H9 (cell line): ENCODE data around the gene FXYD1. TPM values are rescaled to one million over a fixed set of nuclear protein-coding genes. Genes with fewer than 3 reads are reported as not detected.

ENCODE experiments used
- DNase-seq: peaks from one replicate; pipeline ENCODE4 v3.0.0-alpha.2; 2017
- H2AFZ ChIP-seq: one replicate; pipeline ENCODE4 v1.6.1; 2013; ENCODE audit warnings: mild to moderate bottlenecking, low read length, control low read depth, moderate library complexity
- H2AK5ac ChIP-seq: 2 replicates; pipeline ENCODE4 v1.6.1; 2013; ENCODE audit warnings: low read length, control low read depth, mixed read lengths; ENCODE audit not compliant: insufficient read length
- H2BK120ac ChIP-seq: one replicate; pipeline ENCODE4 v1.6.1; 2013; ENCODE audit warnings: low read depth, mild to moderate bottlenecking, low read length, control low read depth, inconsistent platforms; ENCODE audit not compliant: poor library complexity, severe bottlenecking
- H2BK12ac ChIP-seq: 2 replicates; pipeline ENCODE4 v1.6.1; 2013; ENCODE audit warnings: low read length, control low read depth, mixed read lengths, low read depth; ENCODE audit not compliant: insufficient read length
- H2BK15ac ChIP-seq: 2 replicates; pipeline ENCODE4 v1.6.1; 2013; ENCODE audit warnings: low read depth, low read length, control low read depth
- H2BK20ac ChIP-seq: one replicate; pipeline ENCODE4 v1.6.1; 2013; ENCODE audit warnings: low read depth, mild to moderate bottlenecking, low read length, control low read depth, inconsistent platforms; ENCODE audit not compliant: poor library complexity, severe bottlenecking
- H2BK5ac ChIP-seq: 2 replicates; pipeline ENCODE4 v1.6.1; 2013; ENCODE audit warnings: low read length, control low read depth, mixed read lengths; ENCODE audit not compliant: insufficient read length
- H3K14ac ChIP-seq: 2 replicates; pipeline ENCODE4 v1.6.1; 2013; ENCODE audit warnings: low read length, control low read depth; ENCODE audit not compliant: insufficient read depth
- H3K18ac ChIP-seq: 2 replicates; pipeline ENCODE4 v1.6.1; 2013; ENCODE audit warnings: low read depth, mild to moderate bottlenecking, mixed read lengths, low read length, control low read depth; ENCODE audit not compliant: insufficient read length
- H3K23ac ChIP-seq: 2 replicates; pipeline ENCODE4 v1.6.1; 2013; ENCODE audit warnings: low read length, control low read depth, mixed read lengths, low read depth; ENCODE audit not compliant: insufficient read length
- H3K23me2 ChIP-seq: 2 replicates; pipeline ENCODE4 v1.6.1; 2013; ENCODE audit warnings: low read depth, mild to moderate bottlenecking, mixed read lengths, low read length, control low read depth; ENCODE audit not compliant: insufficient read length, poor library complexity, severe bottlenecking
- H3K27ac ChIP-seq: 2 replicates; pipeline ENCODE4 v1.5.1; 2013; ENCODE audit warnings: low read length, control low read depth, mixed read lengths, low read depth; ENCODE audit not compliant: insufficient read length
- H3K27me3 ChIP-seq: 2 replicates; pipeline ENCODE4 v1.6.1; 2013; ENCODE audit warnings: low read length, control low read depth, inconsistent platforms; ENCODE audit not compliant: insufficient read depth
- H3K4ac ChIP-seq: 2 replicates; pipeline ENCODE4 v1.6.1; 2013; ENCODE audit warnings: low read depth, mild to moderate bottlenecking, control low read depth, inconsistent platforms, low read length, moderate library complexity
- H3K4me1 ChIP-seq: 2 replicates; pipeline ENCODE4 v1.6.1; 2013; ENCODE audit warnings: low read length, control low read depth, inconsistent platforms; ENCODE audit not compliant: insufficient read depth
- H3K4me2 ChIP-seq: 2 replicates; pipeline ENCODE4 v1.6.1; 2013; ENCODE audit warnings: low read length, control low read depth, mixed read lengths; ENCODE audit not compliant: insufficient read length, insufficient read depth
- H3K56ac ChIP-seq: 2 replicates; pipeline ENCODE4 v1.6.1; 2013; ENCODE audit warnings: low read depth, mild to moderate bottlenecking, mixed read lengths, low read length, control low read depth; ENCODE audit not compliant: insufficient read length
- H3K79me1 ChIP-seq: 2 replicates; pipeline ENCODE4 v1.6.1; 2013; ENCODE audit warnings: low read depth, mild to moderate bottlenecking, moderate library complexity, low read length, control low read depth, inconsistent platforms; ENCODE audit not compliant: insufficient read depth, poor library complexity, severe bottlenecking
- H3K79me2 ChIP-seq: 2 replicates; pipeline ENCODE4 v1.6.1; 2013; ENCODE audit warnings: low read length, control low read depth, inconsistent platforms; ENCODE audit not compliant: insufficient read depth
- H3K9ac ChIP-seq: 2 replicates; pipeline ENCODE4 v1.6.1; 2013; ENCODE audit warnings: low read length, control low read depth, mixed read lengths; ENCODE audit not compliant: insufficient read length; ENCODE audit errors: extremely low read depth
- H3K9me3 ChIP-seq: one replicate; pipeline ENCODE4 v1.6.1; 2013; ENCODE audit warnings: low read depth, low read length, inconsistent platforms; ENCODE audit not compliant: control insufficient read depth
- H3T11ph ChIP-seq: one replicate; pipeline ENCODE4 v1.6.1; 2013; ENCODE audit warnings: mild to moderate bottlenecking, low read length, control low read depth, inconsistent platforms
- H4K20me1 ChIP-seq: one replicate; pipeline ENCODE4 v1.6.1; 2013; ENCODE audit not compliant: control insufficient read depth, insufficient read length, insufficient read depth
- H4K5ac ChIP-seq: 2 replicates; pipeline ENCODE4 v1.6.1; 2013; ENCODE audit warnings: low read depth, mild to moderate bottlenecking, mixed read lengths, low read length, control low read depth; ENCODE audit not compliant: insufficient read length
- H4K8ac ChIP-seq: replicated peaks from 2 replicates; pipeline ENCODE4 v1.6.1; 2013; ENCODE audit warnings: low read length, control low read depth, mixed read lengths, low read depth; ENCODE audit not compliant: insufficient read length
- H4K91ac ChIP-seq: 2 replicates; pipeline ENCODE4 v1.6.1; 2013; ENCODE audit warnings: low read depth, mild to moderate bottlenecking, moderate library complexity, mixed read lengths, low read length, control low read depth; ENCODE audit not compliant: insufficient read length
- H3K27ac Mint-ChIP-seq, 3 experiments: 2 replicates in 2 of 3; 3 replicates in 1 of 3; pipeline ENCODE4 v1.8.0; 2020 to 2021; ENCODE audit warnings: mixed read lengths in 3 of 3, mild to moderate bottlenecking in 1 of 3, moderate library complexity in 1 of 3
- H3K27me3 Mint-ChIP-seq: 2 replicates; pipeline ENCODE4 v1.8.0; 2021; ENCODE audit warnings: low read depth, mild to moderate bottlenecking, moderate library complexity, mixed read lengths
- H3K36me3 Mint-ChIP-seq, 3 experiments: 2 replicates in 2 of 3; 3 replicates in 1 of 3; pipeline ENCODE4 v1.8.0; 2020 to 2021; ENCODE audit warnings: low read depth in 3 of 3, mixed read lengths in 3 of 3; ENCODE audit not compliant: insufficient read depth in 1 of 3
- H3K4me1 Mint-ChIP-seq, 2 experiments: 2 replicates each; pipeline ENCODE4 v1.8.0; 2020; ENCODE audit warnings: mixed read lengths in 2 of 2
- H3K4me3 Mint-ChIP-seq, 2 experiments: 2 replicates in 1 of 2; 3 replicates in 1 of 2; pipeline ENCODE4 v1.8.0; 2020 to 2021; ENCODE audit warnings: mild to moderate bottlenecking in 2 of 2, mixed read lengths in 2 of 2, moderate library complexity in 1 of 2
- H3K9me3 Mint-ChIP-seq, 2 experiments: 2 replicates in 1 of 2; 3 replicates in 1 of 2; pipeline ENCODE4 v1.8.0; 2020; ENCODE audit warnings: mild to moderate bottlenecking in 2 of 2, mixed read lengths in 2 of 2, moderate library complexity in 1 of 2
- CTCF ChIP-seq: fragments of 200-600 bp; sonication (generic); conservative IDR thresholded peaks from 3 replicates; pipeline ENCODE4 v1.8.0; 2021; ENCODE audit warnings: antibody characterized with exemption, mild to moderate bottlenecking
- WGBS: extraction: QIAGEN DNeasy Blood & Tissue Kit; methylation state at CpG from one replicate; pipeline ENCODE4 v1.1.7; 2013; ENCODE audit warnings: missing lambda C conversion rate, low lambda C conversion rate, mixed read lengths; ENCODE audit not compliant: insufficient read length; ENCODE audit errors: extremely low coverage; 5-methylcytosine and 5-hydroxymethylcytosine counted together
- total RNA-seq: library from RNA; stranded (reverse); gene quantifications from 2 replicates; pipeline ENCODE4 v1.2.1, GENCODE V29; 2021

The FXYD1 gene
- total RNA-seq, 1 experiment from 2014 or later = 7.7 TPM

GRCh38 chr19:35099155-35099896 is 39.3 kb upstream of the FXYD1 start:
- H2BK12ac ChIP-seq = no peak overlapping the region

More at GRCh38 chr19:35099155-35099896, 39.3 kb upstream of the FXYD1 start:
- H4K8ac ChIP-seq = no peak overlapping the region
- no peaks in the 10 kb centered on the region for H3K79me2 ChIP-seq
- TF ChIP-seq CTCF = no peak
- Mint-ChIP-seq H3K4me1 (peaks cover 13% of the 10 kb centered on the region in 2 experiments), H3K27me3 (peaks cover 3% of the 10 kb centered on the region), H3K9me3 (no peaks in the 10 kb centered on the region), H3K27ac (no peak overlapping the region), H3K36me3 (no peaks in the 10 kb centered on the region), H3K4me3 (no peak overlapping the region)
- H3K23ac ChIP-seq = no peak overlapping the region
- no peaks in the 10 kb centered on the region for H3K4me1 ChIP-seq
- no peak overlapping the region for H3K14ac ChIP-seq
- no peaks in the 10 kb centered on the region for H4K20me1 ChIP-seq
- H2BK120ac ChIP-seq = no peak overlapping the region
- H3K23me2 ChIP-seq = no peaks in the 10 kb centered on the region
- no CpG with 5 or more reads among the region's 21 CpGs for WGBS
- H3K27ac ChIP-seq = no peak overlapping the region
- H3K9me3 ChIP-seq = no peaks in the 10 kb centered on the region
- no peak overlapping the region for H2BK20ac ChIP-seq
- no peak for DNase-seq
- no peak overlapping the region for H4K91ac ChIP-seq
- no peak overlapping the region for H3K4me2 ChIP-seq
- H3K27me3 ChIP-seq = no peaks in the 10 kb centered on the region
- H3K9ac ChIP-seq = no peak overlapping the region
- no peak overlapping the region for H4K5ac ChIP-seq
- no peak overlapping the region for H3T11ph ChIP-seq
- no peak overlapping the region for H2AFZ ChIP-seq
- H3K4ac ChIP-seq = no peak overlapping the region
- no peaks in the 10 kb centered on the region for H3K79me1 ChIP-seq
- H3K18ac ChIP-seq = no peak overlapping the region
- no peak overlapping the region for H2BK5ac ChIP-seq
- no peak overlapping the region for H2BK15ac ChIP-seq
- no peak overlapping the region for H2AK5ac ChIP-seq
- no peak overlapping the region for H3K56ac ChIP-seq
